ELF-1 (cell line): ENCODE results near the gene BCLAF1.

Experiments
- DNase-seq: peaks from one replicate; pipeline ENCODE4 v3.0.0-alpha.2; 2016; ENCODE audit warnings: low read depth, low spot score

BCLAF1 gene, protein sequence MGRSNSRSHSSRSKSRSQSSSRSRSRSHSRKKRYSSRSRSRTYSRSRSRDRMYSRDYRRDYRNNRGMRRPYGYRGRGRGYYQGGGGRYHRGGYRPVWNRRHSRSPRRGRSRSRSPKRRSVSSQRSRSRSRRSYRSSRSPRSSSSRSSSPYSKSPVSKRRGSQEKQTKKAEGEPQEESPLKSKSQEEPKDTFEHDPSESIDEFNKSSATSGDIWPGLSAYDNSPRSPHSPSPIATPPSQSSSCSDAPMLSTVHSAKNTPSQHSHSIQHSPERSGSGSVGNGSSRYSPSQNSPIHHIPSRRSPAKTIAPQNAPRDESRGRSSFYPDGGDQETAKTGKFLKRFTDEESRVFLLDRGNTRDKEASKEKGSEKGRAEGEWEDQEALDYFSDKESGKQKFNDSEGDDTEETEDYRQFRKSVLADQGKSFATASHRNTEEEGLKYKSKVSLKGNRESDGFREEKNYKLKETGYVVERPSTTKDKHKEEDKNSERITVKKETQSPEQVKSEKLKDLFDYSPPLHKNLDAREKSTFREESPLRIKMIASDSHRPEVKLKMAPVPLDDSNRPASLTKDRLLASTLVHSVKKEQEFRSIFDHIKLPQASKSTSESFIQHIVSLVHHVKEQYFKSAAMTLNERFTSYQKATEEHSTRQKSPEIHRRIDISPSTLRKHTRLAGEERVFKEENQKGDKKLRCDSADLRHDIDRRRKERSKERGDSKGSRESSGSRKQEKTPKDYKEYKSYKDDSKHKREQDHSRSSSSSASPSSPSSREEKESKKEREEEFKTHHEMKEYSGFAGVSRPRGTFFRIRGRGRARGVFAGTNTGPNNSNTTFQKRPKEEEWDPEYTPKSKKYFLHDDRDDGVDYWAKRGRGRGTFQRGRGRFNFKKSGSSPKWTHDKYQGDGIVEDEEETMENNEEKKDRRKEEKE

DNA sequence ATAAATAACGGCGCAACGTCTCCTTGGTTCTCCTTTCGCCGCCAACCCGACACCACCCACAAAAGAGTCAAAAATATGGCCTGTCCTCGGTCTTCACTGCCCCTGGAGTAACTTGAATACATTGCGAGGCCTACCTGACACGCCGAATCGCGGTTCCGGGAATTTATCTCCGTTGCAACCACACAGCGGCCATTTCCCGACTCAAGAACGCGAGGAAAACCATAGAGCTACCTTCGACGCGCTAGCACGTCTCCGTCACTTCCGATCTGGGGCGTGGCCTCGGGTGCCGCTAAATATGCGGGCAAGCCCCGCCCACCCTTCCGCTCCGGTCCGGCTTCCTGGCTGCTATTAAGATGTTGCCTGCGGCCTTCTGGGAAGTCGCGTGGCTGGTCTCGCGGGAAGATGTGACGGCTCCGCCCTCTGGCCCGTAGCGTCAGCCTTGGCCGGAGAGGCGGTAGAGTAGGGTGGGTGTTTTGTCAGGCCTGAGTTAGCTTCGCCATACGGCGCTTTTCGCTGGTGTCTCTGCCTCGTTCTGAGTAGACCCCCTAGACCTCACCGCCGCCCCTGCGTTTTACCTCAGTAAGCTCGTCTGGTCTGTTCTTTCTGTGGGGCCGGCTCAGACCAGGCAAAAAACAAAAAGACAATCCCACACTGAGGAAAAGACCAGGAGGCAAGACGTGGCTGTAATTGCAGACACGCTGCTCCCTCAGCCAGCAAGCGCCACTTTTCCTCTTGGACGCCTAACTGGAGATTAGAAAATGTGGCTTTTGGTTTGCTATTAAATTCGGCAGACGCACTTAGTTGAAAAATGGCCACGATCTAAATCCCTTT lies at the start of gene BCLAF1:
TSS of gene BCLAF1 (minus strand) at position 268 of the 831 bp plus-strand sequence. CDS start 9,980 bp downstream, outside the sequence.
- peak; percentile 99 for DNase-seq

GRCh38 chr6:136338486-136338885 lies 48.8 kb upstream of the BCLAF1 start:
- no peak for DNase-seq

- no peak for DNase-seq
These were observed 48.0 kb upstream of the BCLAF1 start for GRCh38 chr6:136337606-136338005.

DNA sequence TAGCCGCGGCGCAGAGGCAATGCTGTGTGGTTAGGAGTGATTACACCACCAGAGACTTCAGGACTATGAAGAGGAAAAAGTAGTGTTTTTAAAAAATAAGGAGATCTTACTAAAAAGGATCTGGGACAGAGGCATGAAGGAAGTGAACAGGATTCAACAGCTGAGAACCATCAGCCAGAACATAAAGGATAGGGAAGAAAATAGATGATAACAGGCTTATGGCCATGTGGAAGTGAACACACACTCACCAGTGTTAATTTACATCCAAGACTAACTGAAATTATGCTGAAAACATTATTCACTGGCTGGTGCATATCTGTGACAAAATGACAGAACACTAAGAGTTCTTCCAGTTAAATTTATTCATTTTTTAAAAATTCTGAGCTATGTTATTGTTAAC lies 47.5 kb upstream of the BCLAF1 start:
- DNase-seq, result no peak

GRCh38 chr6:136335736-136336363 lies 46.2 kb upstream of the BCLAF1 start:
- DNase-seq, result no peak

DNA sequence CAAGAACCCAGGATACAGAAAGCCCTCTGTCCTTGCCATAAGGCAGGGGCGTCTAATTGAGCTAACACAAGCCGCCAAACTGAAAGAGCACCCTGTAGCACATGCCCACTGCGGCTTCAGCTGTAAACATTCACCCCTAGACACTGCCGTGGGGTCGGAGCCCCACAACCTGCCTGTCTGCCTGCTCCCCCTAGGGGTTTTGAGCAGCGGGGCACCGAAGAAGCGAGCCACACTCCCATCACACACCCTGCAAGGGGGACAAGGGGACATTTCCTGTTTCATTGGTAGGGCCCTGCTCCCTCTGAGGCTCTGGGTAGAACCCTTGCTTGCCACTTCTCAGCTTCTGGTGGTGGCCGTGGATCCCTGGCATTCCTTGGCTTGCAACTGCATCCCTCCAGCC lies 45.2 kb upstream of the BCLAF1 start:
- peak; percentile 6 for DNase-seq

DNA sequence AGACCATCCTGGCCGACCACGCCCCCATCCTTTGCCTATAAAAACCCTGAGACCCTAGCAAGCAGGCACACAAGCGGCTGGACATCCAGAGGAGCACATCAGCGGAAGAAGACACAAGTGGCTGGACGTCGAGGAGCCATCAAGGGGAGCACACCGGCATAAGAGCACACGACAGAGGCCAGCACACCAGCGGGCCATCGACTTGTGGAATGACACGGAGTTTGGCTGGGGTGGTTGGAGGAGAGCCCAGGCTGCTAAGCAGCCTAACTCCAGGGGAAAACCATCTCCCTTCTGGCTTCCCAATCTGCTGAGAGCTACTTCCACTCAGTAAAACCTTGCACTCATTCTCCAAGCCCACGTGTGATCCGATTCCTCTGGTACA lies 44.8 kb upstream of the BCLAF1 start:
- no peak for DNase-seq

DNA sequence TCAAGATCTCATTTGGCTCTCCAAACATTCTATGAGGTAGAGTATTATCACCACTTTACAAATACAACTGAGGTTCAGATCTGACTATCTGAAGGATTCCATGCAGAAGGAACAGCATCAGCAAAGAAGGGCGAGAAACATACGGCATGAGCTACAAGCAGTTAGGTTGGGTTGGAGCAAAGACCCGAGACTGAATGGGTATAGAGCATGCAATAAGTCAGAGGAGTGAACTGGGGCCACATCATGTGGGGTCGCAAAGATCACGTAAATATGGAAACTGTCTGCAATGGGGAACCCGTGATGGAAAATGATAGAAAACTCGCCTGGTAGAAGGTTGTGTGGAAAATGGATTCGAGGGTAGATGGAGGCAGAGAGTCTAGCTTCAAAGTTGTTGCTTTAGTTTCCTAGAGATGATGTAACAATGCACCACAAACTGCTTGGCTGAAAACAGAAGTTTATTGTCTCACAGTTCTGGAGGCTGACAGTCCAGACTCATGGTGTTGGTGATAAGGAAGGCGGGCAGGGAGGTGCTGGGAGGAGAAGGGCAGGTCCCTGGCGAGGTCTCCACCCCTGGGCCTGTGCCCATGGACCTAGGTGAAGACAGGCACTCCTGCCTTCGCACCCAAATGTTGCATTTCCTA lies 44.3 kb upstream of the BCLAF1 start:
- no peak for DNase-seq

- DNase-seq, result no peak
These were observed 41.8 kb upstream of the BCLAF1 start for GRCh38 chr6:136331461-136331860.

GRCh38 chr6:136330634-136331033 lies 41.0 kb upstream of the BCLAF1 start:
- DNase-seq, result no peak

- DNase-seq, result no peak
These were observed 36.5 kb upstream of the BCLAF1 start for GRCh38 chr6:136326038-136326553.

DNA sequence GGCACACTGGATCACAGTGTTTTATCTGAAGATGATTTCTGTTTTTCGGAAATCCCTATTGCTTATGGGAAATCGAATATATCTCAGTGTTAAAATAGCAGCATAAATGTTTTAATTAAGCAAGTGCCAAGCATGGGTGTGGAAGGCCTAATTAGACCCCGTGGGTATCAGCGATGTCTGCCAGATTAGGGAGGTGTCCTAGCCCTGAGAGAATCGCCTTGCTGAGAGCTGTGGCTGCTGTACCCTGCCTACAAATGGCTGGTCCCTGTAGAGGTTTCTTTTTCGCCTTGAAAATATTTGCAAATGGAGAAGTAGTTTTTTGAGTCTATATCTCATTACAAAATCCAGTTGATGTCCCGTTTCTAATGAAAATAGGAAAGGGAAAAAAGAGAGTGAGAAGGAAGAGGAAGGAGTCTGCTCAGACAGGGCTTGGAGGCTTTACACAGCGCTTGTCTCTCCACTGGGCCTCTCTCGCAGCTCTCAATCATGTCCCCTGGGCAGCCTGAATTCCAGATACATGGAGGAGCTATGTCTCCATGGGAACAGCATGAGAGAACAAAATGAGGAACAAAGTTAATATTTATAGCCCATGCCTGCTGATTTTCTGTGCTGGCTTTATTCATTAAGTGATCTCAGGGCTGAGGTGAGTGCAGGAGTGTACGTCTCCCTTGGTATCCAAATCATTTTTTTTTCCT lies 35.2 kb upstream of the BCLAF1 start:
- no peak for DNase-seq

DNA sequence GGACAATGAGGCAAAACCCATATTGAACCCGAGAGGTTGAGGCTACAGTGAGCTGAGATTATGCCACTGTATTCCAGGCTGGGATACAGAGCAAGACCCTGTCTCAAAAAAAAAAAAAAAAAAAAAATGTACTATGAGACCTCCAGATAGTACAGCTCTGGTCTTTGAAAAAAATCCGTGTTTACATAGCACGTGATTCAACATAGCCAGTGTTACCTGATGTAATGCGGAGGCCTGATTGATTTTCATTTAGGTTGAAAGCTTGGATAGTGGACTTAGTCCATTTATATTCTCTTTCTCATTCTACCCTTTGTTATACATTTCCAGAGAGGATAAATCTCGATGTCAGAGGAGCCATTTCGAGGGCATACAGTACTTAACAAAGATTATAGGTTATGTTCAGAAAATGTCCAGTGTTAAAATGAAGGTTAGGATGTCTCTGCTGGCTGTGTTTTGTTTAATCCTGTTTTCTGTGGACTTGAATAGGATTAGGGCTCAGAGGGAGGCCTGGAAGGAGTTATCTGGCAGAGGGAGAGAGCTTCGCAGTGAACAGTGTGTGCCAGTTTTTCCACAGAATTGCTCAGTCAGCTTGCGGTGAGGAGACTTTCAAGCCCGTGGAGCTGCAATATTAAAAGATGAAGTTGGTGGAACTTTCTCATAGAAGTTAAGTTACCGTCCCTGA lies 33.9 kb upstream of the BCLAF1 start:
- DNase-seq, result no peak

- no peak for DNase-seq
These were observed 30.1 kb upstream of the BCLAF1 start for GRCh38 chr6:136319732-136320131.

DNA sequence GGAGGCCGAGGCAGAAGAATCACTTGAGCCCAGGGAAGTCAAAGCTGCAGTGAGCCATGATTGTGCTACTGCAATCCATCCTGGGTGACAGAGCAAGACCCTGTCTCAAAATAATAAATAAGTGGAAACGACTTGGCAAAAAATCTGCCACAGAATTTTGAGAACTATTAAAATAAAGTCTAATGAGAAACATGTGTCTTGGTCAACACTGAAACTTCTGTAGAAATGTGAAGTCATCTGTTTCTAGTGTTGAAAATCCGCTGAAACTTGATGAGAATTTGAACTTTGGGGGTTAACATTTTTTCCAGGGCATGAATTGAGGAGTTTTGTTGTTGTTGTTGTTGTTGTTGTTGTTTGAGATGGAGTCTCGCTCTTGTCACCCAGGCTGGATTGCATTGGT lies 29.0 kb upstream of the BCLAF1 start:
- no peak for DNase-seq

DNA sequence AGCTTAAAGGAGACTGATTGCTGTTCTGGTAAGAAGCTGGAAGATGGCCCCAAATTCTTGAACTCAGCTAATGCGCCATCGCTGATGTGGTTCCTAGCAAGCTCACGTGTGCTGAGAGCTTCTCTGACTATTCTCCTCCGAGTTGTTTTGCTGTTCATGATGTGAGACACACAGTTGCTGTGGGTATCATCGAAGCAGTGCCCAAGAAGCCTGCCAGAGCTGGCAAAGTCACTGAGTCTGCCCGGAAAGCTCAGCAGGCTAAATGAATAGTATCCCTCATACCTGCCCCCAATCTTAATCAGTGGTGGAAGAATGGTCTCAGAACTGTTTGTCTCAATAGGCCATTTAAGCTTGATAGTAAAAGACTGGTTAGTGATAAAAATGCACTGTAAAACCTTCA lies 28.3 kb upstream of the BCLAF1 start:
- DNase-seq, result no peak

DNA sequence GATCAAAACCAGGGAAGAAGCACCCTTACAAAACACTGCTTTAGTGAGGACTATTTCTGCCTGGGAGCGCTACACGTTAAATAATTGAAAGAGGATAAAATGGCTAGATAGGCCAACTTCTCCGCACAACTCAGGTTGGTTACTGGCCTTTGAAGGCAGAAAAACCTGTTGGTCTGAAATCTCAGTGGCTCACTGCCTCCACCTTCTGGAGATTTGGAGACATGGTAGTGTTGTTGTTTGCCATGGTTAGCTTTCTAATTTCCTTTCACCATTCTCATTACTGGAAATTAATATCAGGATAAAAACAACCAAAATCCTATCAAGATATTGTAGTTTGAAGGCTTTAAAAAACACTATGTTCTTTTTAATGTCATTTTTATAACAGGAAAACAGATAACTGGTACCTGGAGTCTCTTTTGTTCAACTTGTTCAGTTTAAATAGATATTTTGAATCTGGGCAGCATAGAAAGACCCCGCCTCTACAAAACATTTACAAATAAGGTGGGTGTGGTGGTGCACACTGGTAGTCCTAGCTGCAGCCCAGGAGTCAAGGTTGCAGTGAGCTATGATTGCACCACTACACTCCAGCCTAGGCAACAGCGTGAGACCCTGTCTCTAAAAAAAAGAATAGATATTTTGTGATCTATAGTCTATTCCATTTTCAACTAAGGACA lies 27.5 kb upstream of the BCLAF1 start:
- peak; percentile 42 for DNase-seq

GRCh38 chr6:136315594-136315993 lies 25.9 kb upstream of the BCLAF1 start:
- no peak for DNase-seq

DNA sequence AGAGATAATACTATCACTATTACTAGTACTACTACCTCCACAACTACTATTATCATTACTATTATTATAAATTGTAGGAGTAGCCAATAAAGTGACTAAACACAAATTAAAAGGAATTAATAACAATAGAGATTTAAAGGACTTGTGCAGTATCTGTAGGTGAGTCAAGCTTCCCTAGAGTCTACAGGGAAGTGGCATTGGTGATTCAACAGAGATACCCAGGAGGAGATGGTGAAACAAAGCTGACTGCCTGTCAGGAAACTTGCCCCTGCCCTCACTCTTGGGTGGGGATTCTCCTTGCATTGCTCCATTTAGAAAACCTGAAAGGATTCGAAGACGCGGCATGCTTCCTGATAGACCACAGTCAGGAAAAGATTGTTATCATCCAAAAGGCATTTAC lies 23.3 kb upstream of the BCLAF1 start:
- DNase-seq, result no peak
